HG02642 (cell line): ENCODE measurements around the gene MRPS27.
A peak's percentile ranks its signal among the peaks of the same experiment; 100 is the strongest.

Experiments used
- ATAC-seq: cut with Tn5 transposase; IDR thresholded peaks from one replicate; pipeline ENCODE4 v1.9.1; 2021; ENCODE audit warnings: mild to moderate bottlenecking; ENCODE audit not compliant: unreplicated experiment, poor library complexity

The MRPS27 gene

DNA sequence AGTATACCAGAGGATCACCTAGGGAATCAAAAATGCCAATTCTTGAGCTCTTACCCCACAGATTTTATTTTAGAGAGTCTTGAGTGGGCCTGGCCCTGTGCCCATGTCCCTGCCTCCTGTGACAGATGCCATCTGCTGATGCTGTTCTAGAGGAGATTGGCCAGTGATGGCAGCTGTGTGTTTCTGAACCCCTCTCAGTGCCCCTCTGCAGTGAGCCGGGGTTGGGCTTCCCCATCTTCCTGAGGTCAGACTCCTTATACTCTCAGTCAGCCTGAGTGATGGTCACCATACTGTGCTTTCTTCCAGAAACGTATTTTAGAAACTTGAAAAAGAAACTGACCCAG is 6.2 kb upstream of the MRPS27 start:
- ATAC-seq, result no peak

DNA sequence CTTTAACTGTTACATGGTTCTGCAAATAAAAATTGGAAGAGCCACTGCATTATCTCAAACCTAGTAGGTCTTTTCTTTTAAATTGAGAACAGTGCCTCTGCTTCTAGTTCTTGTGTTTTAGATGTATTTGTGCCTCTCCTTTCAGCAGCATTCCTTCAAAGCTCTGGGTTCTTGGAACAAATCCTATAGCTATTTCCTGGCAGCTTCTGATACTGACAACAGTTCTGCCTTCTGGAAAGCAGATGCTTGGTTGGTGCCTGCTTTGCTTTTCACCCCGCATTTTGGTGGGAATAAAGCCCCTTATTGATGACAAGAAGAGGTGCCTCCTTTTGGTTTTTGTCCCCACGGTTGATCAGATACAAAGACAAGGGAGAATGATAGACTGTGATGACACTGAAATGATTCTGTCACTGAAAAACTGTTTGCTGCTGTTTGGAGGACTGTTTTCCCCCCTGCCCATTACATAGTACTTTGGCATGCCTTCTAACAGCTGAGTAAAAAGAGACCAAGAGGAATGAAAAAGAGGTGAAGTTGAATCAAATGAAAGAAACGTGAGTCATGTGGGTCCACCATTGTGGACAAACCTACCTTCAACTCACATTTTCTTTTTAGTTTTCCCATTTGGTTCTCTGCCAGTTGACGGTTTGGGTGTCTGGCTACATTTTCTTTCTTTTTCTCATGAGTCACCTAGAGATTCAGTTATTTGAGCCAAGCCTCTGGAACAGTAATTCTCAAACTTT is 5.7 kb upstream of the MRPS27 start:
- no peak for ATAC-seq

DNA sequence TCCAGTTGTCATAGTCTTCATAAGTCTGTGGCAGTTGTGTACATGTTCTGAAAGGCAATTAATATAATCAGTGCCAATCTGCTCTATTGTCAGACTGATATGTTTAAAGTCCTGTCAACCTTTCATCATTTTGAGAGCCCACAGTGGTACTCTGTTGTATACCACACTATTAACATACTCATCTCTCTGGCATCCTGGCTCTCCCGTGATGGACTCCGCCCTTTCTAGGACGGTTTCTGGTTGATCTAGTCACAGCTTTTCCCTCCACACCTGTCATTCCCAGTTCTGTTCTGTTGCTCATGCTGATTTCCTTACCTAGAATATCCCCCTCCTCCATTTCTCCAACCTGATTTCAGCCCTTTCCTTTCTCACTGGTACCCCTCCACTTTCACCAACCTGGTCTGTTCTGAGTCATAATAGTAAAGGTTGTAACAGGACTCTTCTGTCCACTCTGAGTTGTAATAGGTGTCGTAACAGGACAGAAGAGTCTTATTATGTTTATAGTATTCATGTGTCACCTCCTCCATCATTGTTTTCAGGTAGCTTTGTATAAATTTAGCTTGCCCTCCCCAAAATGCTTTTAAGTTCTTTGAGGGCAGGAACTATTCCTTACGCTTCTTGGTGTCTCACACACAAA is 4.3 kb upstream of the MRPS27 start:
- ATAC-seq, result no peak

DNA sequence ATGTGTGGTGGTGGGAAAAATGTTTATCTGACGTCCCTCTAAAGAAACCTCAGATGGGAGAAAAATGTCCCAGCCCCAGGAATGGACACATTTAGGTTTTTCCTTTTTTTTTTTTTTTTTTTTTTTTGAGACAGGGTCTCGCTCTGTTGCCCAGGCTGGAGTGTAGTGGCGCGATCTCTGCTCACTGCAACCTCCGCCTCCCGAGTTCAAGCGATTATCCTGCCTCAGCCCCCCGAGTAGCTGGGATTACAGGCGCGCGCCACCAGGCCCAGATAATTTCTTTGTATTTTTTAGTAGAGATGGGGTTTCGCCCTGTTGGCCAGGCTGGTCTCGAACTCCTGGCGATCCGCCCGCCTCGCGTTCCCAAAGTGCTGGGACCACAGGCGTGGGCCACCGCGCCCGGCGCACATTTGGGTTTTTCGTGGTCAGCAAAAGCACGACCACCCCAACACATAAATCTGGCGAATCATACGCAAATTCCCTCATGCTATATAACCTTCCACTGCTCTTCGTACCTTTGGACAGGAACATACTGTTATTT is 535 bp downstream of the MRPS27 start:
- peak; percentile 13 for ATAC-seq

DNA sequence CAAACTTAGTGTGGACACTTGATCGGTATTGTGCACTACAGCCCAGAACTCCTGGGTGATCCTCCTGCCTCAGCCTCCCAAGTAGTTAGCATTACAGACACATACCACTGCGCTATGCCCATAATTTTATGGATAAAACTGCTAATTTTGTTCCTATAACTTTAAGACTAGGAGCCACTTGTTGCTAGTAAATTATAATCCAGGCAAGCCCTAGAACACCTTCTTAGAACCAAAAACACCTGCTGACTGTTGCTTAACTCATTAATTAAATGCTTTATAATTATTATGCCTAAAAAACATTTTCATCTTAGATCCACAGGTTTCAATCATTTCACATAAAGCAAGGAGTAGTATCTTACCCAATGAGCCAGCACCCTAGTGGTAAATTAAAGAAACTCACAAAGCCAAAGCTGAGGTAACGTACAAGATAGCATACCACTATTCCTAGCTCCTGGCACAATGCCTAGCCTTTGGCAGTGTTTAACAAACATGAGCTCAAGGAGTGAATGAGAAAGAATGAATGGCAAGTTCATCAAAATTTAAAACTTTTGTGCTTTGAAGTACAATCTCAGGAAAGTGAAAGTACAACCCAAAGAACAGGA is 5.4 kb downstream of the MRPS27 start:
- ATAC-seq, result no peak

DNA sequence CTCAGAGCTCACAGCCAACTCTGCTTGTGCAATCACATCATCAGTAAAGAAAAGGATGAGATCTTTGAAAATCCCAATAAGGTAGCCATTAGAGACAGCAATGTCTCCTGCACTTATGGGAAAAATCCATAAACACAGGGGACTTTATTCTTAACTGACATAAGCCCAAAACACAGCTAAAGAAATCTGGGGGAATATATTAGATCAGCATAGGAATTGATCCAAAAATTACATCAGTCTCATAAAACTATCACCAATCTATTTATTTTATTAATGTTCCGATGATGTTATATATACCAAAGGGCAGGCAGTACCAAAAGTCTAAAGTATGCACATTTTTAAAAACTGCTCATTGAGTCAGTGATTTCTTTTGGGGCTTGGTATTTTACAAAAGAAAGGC is 6.9 kb downstream of the MRPS27 start:
- ATAC-seq, result no peak

DNA sequence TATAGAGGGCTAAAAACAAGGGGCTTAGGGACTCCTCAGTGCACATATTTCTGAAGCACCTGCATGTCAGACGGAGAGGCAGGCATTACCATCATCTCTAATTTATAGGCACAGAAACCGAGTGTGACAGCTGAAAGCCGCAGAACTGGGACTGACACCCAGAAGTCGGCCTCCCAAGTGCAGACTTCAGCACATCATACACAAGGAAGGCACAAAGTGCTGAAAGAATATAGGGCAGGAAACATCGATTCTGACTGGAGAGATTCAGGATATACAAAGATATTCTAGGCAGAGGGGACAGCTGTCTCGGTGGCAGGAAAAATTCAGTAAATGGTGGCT is 11.2 kb downstream of the MRPS27 start:
- ATAC-seq, result no peak

DNA sequence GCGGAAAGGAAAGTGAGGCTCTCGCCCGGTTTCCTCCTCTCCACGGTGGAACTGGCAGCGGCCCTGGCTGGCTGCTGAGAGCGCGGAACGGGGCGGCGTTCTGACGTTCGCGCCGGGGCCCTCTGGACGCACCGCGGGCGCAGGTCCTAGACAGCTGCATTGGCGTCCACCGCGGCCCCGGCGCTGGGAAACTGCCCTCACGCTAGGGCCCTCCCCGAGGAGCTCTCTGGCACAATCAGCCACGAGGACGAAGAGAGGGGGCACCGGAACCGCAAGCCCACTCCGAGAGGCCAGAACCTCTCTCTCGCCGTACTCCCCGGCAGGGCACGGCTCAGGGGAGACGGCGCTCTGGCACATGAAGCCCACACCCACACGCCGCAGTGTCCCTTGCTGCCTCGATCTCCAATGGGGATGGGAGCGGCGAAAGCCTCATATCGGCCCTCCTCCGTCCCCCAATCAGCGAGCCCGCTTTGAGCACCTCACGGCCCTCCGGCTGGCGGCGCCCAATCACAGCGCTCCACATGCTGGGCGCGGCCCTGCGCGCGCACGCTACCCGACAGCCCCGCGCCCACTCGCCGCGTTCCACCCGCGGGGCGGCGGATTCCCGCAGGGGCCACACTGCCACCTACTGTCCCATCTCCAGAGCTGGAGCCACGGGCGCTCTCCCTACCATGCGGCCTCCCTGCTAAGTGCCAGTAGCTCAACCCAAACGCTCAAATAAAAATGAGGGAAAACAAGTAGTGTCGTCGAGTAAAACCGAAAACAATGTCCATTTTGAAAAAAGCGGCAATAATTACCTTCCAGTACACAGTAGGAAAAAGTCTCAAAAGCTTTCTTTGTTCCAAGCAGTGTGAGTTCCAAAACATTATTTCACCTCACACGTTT is 11.8 kb downstream of the MRPS27 start:
- peak; percentile 91 for ATAC-seq

DNA sequence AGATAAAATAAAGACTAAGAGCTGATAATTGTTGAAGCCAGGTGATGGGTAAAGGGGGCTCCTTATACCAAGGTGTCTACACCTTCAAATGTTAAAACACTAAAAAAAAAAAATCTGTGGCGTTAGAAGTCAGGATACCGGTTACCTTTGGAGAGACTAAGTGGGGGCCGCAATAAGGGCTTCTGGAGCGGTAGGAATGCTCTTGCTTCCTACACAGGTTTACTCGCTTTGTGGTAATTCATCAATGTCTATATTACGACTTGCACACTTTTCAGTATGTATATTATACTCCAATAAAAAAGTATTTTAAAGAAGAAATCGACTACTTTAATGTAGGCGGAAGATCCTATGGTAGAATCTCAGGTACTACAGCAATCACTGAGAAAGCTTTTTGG is 12.5 kb downstream of the MRPS27 start:
- ATAC-seq, result no peak

DNA sequence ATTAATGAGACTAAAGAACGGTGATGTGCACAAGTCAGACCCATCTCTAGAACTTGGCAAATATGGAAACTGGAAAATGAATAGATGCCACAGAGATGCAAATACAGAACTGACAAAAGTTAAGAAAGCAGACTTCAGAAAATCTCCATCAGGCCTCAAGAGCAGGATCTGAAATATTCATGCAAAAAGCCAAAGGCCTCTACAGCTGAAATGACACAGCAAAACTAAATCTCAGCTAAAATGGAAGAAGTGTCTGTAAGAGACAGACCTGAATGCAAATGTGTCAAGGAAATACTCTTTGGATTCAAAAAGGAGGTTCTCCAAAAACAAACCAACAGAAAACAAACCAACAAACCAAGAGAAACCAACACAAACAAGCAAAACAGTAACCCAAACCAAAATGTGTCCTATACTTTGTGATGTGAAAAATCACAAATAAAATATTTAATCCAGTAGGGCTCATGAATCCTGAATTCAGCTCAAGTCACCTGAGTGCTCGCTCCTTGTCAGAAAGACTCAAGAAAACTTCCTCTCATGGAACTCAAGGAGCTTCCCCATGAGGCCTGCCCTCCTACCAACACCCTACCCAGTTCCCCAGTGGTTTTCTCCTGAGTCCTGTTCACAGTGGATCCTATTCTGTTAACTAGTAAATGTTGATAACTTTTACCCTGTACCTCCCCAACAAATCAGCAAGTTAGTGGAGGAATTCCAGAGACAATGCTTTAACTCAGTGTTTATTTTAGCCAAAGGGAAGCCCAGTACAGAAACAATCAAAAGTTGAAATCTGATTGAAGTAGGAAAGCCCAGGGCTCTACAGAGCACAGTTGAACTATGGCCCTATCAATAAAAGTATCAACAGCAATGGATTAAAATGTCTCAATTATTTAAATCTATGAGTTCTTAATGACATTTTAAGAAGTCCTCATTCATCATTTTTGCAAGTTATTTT is 14.6 kb downstream of the MRPS27 start:
- ATAC-seq, result no peak

DNA sequence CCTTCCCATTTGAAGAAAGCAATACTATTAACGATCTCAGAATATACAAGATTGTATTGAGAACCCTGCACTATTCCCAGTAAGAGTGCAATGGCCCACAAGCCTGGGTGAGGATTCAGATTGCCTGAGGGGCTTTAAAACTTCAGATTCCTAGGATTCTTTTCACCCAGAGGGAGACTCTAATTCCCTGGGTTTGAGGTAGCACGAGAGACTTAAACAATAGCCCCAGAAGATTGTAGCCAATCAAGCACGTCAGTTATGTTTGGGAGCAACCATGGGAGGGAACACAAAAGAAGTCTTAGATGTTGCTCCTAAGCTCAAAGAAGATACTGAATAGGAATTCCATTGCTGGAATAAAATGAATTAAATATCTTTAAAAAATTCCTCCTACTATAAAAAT is 17.9 kb downstream of the MRPS27 start:
- ATAC-seq, result no peak

DNA sequence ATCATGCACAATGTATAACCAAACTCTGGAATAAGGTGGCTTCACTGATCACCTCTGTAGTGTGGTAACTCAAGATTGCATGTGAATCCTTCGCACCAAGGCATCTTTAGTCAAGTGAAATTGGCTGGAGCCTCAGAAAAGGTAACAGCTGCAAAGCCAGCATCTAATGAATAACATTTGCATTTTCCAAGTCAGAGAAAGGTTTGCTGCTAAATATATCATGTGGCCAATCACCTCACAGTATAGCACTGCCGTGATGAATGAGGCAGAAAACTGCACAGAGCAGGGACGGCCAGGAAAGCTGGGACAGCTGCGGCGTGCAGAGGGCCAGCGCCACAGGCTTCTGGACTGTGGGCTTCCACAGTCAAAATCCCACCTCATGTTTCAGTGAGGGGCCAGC is 18.5 kb downstream of the MRPS27 start:
- ATAC-seq, result peak; percentile 66

DNA sequence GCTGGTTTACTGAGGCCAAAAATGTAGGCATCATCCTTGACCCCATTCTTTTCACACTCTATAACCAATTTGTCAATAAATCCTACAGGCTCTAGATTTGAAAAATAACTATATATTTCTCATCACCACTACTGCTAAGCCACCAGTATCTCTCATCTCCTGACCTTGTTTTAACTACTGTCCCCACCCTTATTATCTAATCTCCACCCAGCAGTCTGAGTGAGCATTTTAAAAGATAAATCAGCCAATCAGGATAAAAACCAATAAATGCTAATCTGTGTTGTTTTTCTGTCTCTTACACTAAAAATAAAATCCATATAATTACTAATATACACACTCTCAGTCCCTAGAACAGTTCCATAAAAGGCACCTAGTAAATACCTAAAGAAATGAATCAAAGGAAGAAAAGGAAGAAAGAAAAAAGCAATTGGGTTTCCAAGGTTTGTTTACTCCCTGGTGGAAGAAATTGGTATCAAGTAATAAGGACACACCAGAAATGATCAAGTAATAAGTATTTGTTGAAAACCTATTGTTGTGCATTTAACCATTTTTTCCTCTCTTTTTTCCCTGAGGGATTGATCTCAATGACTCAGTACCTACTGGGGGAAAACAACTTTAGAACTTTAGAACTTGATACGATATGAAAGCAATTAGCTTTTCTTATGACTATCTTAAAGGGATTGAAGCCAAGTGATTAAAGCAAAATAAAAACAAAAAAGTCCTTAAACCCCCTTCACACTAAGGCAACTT is 19.3 kb downstream of the MRPS27 start:
- no peak for ATAC-seq

DNA sequence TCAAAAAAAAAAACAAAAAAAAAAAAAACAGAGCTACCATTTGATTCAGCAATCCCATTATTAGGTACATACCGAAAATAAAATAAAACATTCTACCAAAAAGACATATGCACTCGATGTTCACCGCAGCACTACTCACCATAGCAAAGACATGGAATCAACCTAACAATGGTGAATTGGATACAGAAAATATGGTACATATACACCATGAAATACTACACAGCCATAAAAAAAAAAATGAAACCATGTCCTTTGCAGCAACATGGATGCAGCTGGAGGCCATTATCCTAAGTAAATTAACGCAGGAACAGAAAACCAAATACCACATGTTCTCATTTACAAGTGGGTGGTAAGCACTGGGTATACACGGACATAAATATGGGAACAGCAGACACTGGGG is 21.3 kb downstream of the MRPS27 start:
- ATAC-seq, result no peak

DNA sequence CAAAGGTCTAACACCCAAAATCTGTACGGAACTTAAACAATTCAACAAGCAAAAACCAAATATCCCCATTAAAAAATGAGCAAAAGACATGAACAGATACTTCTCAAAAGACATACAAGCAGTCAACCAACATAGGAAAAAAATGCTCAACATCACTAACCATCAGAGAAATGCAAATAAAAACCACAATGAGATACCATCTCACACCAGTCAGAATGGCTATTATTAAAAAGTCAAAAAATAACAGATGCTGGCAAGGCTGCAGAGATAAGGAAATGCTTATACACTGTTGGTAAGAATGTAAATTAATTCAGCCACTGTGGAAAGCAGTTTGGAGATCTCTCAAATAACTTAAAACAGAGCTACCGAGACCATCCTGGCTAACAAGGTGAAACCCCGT is 21.9 kb downstream of the MRPS27 start:
- peak; percentile 41 for ATAC-seq

DNA sequence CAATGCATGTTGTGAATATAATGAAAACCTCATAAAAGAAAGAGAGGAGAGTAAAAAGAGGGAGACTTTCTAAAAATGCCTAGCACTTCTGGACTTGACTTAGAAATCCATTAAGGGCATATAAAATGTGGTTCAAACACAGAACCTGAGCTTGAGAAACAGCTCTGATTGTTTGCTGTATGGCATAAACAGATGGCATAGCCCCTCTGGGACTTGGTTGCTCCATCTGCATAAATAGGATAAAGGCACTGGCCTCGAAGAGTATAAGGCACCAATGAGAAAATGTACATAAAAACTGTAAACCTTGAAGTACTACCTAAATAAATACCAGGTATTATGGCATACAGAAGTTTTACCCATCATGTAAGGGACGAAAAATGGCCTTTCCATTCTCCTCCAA is 23.8 kb downstream of the MRPS27 start:
- ATAC-seq, result no peak

DNA sequence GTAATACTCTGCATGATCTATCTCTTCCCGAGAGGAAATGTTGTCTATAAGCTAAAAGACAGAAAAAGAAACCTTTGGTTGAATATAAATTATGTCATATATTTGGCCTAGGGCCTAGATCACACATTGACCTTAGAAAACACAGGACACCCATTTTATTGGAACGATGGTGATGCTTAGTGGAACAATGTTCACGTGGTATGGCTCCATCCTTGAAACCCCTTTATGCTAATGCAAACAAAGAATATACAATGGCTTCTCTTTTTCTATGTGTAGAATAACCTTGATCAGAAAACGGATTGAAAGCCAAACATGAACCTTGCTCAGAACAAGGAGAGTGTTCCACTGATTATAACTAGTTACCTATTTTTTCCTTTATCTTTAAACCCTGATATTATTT is 24.5 kb downstream of the MRPS27 start:
- ATAC-seq, result no peak

DNA sequence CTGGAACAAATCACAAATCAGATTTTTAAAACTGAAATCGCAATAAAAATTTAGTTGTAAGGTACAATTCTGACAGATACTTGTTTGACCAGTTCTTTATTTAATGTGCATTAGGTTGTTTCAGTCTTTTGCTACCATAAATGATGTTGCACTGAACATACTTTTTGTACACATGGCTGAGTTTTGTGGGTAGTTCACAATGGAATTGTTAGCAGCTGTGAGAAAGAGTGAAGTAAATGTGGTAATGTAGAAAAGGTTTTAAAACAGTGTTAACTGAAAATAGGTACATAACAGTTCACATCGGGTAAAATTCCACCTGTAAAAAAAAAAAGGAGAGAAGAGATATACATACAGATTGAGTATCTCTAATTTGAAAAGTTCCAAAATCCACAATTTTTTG is 25.6 kb downstream of the MRPS27 start:
- ATAC-seq, result no peak

DNA sequence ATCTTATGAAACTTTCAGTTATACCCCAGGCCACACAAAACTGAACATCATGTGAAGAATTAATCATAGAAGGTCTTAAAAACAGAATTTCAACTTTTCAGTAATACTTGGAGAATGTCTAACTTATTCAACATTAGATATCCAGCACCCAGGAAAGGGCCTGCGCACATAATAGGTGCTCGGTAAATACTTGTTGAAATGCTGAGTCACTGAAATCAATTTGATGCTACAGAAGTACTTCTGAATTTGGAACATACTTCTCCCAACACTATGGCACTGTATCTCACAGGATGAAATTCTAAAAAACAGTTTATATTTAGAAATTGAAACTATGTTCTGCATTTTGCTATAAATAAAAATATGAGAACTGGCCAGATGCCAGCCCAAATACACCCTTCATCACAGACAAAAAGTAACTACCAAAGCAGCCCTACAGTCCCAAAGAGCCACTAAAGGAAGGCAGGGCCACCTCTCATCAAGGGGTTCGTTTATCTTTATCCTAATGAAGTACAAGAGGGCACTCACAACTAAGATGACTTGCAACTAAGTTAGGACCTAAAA is 26.5 kb downstream of the MRPS27 start:
- no peak for ATAC-seq
